ENCODE results near the gene RPUSD4. TPM values are rescaled to one million over a fixed set of nuclear protein-coding genes. Genes with fewer than 3 reads are reported as not detected.

Gene RPUSD4
- total and polyA plus RNA-seq, 10 of the 15 experiments (the other 5 are each of a cell fraction or from before 2014, with no cell fraction given), result 24.5 to 47.6 (median 31.7) TPM

DNA sequence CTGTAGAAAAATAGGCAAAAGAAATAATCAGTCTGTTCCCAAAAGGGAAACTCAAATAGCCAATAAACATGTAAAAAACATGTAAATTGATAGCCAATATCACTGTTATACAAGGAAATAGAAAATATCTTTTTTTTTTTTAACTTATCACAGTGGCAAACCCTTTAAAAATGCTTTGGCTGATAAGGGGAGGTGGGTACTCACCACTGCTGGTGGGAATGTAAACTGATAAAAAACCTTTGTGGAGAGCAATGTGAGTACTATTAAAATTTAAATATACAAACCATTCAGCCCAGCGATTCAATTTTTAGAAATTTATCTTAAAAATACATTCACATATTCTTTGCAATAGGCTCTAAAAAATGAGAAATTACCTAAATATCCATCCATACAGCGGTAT lies 3.6 kb downstream of the RPUSD4 start (continued):
- TF ChIP-seq, protein P1, sequence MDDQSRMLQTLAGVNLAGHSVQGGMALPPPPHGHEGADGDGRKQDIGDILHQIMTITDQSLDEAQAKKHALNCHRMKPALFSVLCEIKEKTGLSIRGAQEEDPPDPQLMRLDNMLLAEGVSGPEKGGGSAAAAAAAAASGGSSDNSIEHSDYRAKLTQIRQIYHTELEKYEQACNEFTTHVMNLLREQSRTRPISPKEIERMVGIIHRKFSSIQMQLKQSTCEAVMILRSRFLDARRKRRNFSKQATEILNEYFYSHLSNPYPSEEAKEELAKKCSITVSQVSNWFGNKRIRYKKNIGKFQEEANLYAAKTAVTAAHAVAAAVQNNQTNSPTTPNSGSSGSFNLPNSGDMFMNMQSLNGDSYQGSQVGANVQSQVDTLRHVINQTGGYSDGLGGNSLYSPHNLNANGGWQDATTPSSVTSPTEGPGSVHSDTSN (IDR thresholded peaks at IDR 0.05; ENCODE audit: insufficient replicate concordance, low read depth, low read length), result no peak
- TF ChIP-seq TCF7 (IDR thresholded peaks at IDR 0.05; ENCODE audit: borderline replicate concordance) (no peak), WRNIP1 (IDR thresholded peaks at IDR 0.05; ENCODE audit: borderline replicate concordance, low read depth, low read length) (no peak), IKZF2 (IDR thresholded peaks at IDR 0.05) (no peak), BHLHE40 (IDR thresholded peaks at IDR 0.05; ENCODE audit: borderline replicate concordance in 1 of 2, low read depth in 2 of 2, low read length in 1 of 2) (no peak), KAT2A (conservative IDR thresholded peaks at IDR 0.05; ENCODE audit: control insufficient read depth, low read depth, low read length) (no peak)
- TF ChIP-seq, protein P2, sequence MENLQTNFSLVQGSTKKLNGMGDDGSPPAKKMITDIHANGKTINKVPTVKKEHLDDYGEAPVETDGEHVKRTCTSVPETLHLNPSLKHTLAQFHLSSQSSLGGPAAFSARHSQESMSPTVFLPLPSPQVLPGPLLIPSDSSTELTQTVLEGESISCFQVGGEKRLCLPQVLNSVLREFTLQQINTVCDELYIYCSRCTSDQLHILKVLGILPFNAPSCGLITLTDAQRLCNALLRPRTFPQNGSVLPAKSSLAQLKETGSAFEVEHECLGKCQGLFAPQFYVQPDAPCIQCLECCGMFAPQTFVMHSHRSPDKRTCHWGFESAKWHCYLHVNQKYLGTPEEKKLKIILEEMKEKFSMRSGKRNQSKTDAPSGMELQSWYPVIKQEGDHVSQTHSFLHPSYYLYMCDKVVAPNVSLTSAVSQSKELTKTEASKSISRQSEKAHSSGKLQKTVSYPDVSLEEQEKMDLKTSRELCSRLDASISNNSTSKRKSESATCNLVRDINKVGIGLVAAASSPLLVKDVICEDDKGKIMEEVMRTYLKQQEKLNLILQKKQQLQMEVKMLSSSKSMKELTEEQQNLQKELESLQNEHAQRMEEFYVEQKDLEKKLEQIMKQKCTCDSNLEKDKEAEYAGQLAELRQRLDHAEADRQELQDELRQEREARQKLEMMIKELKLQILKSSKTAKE (IDR thresholded peaks at IDR 0.05; ENCODE audit: low read depth, poor library complexity, severe bottlenecking), result no peak

DNA sequence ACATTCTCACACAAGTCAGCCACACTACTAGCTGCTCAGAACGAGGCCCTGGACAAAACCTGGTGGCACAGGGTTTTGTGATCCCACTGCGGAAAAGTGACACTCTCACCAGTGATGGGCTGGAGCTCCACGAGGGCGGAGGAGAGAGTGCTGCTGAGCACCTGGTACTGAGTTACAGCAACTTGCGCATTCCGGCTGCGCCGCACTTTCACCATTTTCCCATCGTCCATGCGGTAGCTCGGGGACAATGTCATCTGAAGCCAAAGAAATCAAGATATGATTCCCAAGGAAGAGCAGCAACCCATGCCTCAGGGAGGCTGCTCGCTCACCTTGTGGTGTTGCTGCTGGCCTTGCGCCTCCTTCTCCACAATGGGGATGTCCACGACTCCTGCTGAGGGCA lies 6.1 kb downstream of the RPUSD4 start:
- H3K79me2 ChIP-seq (ENCODE audit: control insufficient read depth, insufficient read depth, low read length), result peaks cover 6% of the 10 kb centered on the region
- DNase-seq (ENCODE audit: low read depth, low spot score), result no peak
- H3K36me3 ChIP-seq (ENCODE audit: control insufficient read depth in 2 of 2, insufficient read depth in 2 of 2, low read length in 1 of 2), result peaks cover 19 to 26% of the 10 kb centered on the region in 2 experiments
- in situ Hi-C loops (cut with MboI) (no loop called here), intact Hi-C loops (cut with micrococcal nuclease; ENCODE audit: unreplicated experiment) (no loop called here)
- H3K4me2 ChIP-seq (ENCODE audit: control insufficient read depth, insufficient read depth), result no peak overlapping the region
- no peak for ATAC-seq
- WGBS (ENCODE audit: insufficient coverage, insufficient replicate concordance, low lambda C conversion rate, missing lambda C conversion rate), result over 99% methylated on average over 14 of the region's 14 CpGs
- no peak overlapping the region for H3K9ac ChIP-seq (ENCODE audit: control insufficient read depth, insufficient read depth, low read length)
- no peaks in the 10 kb centered on the region for H3K4me1 ChIP-seq (ENCODE audit: control insufficient read depth, insufficient read depth, low read length)
- no peaks in the 10 kb centered on the region for H4K20me1 ChIP-seq (ENCODE audit: control insufficient read depth, insufficient read depth)
- H3K27ac ChIP-seq (ENCODE audit: control insufficient read depth, insufficient read depth), result no peak overlapping the region
- ChIA-PET CTCF (interaction anchor here (1.6 kb wide), 1 partner anchor 11 kb away, joined by 4 read pairs; no protein-coding TSS in a partner anchor), RAD21 (ENCODE audit: unreplicated experiment) (no interaction called here), SMC1A (ENCODE audit: uncharacterized antibody, unreplicated experiment) (no interaction called here), POLR2A (no interaction called here)
- H3K9me3 ChIP-seq (replicated peaks; ENCODE audit: control insufficient read depth, insufficient read depth, low read length), result no peaks in the 10 kb centered on the region
- no peak for FAIRE-seq
- H3K27me3 ChIP-seq (replicated peaks in 1 of 2; ENCODE audit: control insufficient read depth in 2 of 2, insufficient read depth in 2 of 2, low read length in 1 of 2), result no peaks in the 10 kb centered on the region
- H3K4me3 ChIP-seq, result no peak overlapping the region
- no TSS peak for BruUV-seq (replicated peaks)
- H2AFZ ChIP-seq (ENCODE audit: control insufficient read depth, low read depth, low read length), result no peak overlapping the region
- TF ChIP-seq CREM (IDR thresholded peaks at IDR 0.05; ENCODE audit: low read depth), result no peak
- TF ChIP-seq, protein P3, sequence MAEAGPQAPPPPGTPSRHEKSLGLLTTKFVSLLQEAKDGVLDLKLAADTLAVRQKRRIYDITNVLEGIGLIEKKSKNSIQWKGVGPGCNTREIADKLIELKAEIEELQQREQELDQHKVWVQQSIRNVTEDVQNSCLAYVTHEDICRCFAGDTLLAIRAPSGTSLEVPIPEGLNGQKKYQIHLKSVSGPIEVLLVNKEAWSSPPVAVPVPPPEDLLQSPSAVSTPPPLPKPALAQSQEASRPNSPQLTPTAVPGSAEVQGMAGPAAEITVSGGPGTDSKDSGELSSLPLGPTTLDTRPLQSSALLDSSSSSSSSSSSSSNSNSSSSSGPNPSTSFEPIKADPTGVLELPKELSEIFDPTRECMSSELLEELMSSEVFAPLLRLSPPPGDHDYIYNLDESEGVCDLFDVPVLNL (IDR thresholded peaks at IDR 0.05; ENCODE audit: low read depth, low read length), result no peak
- no peak for TF ChIP-seq SIX5 (IDR thresholded peaks at IDR 0.05; ENCODE audit: low read depth, low read length, severe bottlenecking)
- TF ChIP-seq PAX5 (IDR thresholded peaks at IDR 0.05; ENCODE audit: borderline replicate concordance, low read depth, low read length), result no peak
- TF ChIP-seq BACH1 (IDR thresholded peaks at IDR 0.05; ENCODE audit: borderline replicate concordance), result no peak
- TF ChIP-seq, protein P4, sequence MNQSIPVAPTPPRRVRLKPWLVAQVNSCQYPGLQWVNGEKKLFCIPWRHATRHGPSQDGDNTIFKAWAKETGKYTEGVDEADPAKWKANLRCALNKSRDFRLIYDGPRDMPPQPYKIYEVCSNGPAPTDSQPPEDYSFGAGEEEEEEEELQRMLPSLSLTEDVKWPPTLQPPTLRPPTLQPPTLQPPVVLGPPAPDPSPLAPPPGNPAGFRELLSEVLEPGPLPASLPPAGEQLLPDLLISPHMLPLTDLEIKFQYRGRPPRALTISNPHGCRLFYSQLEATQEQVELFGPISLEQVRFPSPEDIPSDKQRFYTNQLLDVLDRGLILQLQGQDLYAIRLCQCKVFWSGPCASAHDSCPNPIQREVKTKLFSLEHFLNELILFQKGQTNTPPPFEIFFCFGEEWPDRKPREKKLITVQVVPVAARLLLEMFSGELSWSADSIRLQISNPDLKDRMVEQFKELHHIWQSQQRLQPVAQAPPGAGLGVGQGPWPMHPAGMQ (IDR thresholded peaks at IDR 0.05; ENCODE audit: borderline replicate concordance), result no peak
- TF ChIP-seq BCL11A (IDR thresholded peaks at IDR 0.05; ENCODE audit: low read depth, low read length), result no peak
- no peak for TF ChIP-seq RBBP5 (conservative IDR thresholded peaks at IDR 0.05)
- no peak for TF ChIP-seq RUNX3 (IDR thresholded peaks at IDR 0.05; ENCODE audit: low read length)
- no peak for TF ChIP-seq SMC3 (IDR thresholded peaks at IDR 0.05; ENCODE audit: borderline replicate concordance, low read length)
- TF ChIP-seq ZNF217 (IDR thresholded peaks at IDR 0.05), result no peak

All from GM12878 (cell line).